NCI-H2029 treated with DMSO at 0.1 percent for 48 hours (cell line): ENCODE measurements around the gene SPPL3.
"Not testable (repeated sequence)": the region's sequence is repeated elsewhere in the genome, so short reads cannot be mapped to it uniquely, and the experiment has no call there.

Experiments
- DNase-seq: peaks from one replicate; lab custom pipeline; 2025; lab: John Stamatoyannopoulos, UW

Gene SPPL3

DNA sequence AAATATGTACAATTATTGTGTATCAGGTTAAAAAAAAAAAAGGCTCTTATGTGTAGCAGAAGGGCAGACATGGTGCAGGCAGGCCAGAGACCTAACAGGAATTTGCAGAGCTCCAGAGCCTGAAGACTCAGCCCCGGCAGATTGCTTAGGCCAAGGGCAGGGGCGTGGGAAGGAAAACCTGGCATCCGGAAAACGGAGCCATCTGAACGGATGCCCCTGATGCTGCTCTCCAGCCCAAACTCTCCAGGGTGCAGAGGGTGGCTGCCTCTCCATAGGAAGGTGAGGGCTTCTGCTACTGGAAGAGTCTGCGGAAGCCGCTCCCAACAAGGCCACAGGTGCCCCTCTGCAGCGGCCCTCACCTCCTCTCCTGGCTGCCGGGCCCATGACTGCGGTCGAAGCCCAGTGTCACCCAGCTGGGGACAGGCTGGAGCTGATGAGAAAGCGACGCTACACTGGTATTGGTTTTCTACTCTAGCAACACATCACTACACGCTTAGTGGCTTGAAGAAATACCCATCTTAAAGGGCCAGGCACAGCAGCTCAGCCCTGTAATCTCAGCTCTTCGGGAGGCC lies 159.2 kb downstream of the SPPL3 start:
- DNase-seq: no peak

DNA sequence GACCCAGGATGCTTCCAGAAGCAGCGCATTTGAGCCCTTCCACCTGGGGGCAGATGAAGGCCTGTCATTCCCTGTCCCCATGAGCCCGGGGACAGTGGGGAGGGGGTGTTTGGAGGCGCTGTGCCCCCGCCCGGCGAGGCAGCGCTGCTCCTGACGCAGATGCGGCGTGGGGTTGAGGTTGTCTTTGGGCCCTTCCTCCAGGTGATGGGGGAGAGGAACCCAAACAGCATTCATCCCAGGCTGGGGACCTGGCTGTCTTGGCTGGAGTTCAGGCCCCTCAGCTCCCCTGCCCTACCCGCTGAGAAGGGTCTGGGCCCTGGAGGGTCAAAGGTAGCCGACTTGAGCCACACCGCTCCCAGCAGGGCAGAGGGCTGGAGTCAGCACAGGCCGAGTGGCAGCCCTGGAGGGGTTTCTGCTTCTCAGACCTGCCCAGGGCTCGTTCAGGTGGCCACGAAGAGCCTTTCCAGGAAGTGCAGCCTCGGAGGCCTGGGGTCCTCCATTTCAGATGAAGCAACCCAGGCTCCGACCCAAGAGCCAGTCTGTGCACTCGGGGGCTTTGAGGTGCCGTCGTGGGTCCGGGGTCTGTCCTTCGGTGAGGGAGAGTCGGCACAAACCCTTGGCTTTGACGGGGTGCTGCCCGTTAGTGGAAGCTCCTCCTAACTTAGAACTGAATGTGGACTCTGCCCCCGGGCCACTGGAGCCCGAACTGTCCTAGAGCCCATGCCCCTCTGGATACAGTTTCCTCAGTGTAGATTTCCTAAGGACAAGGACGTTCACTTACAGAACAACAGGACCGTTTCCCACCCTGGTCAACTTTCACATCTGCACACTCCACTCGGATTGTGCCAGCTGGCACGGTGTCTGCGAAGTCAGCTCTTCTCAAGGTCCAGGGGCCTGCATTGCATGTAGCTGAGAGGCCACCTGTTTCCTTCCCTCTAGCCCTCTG lies 162.4 kb downstream of the SPPL3 start:
- DNase-seq: no peak

DNA sequence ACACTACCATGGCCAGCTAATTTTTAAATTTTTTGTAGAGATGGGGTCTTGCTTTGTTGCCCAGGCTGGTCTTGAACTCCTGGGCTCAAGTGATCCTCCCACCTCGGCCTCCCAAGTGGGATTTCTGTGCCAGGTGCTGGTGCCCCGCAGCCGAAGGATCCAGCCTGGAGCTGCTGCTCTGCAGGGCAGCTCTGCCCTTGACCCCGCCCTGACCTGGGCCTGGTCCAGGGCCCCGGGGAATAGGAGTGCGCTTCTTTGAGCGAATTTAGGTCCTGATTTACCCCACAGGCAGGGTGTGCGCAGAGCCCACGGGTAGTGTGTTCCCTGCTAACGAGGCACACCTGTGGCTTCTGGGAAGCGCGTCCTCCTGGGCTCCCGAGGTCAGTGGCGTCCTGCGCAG lies 163.3 kb downstream of the SPPL3 start:
- no peak for DNase-seq

DNA sequence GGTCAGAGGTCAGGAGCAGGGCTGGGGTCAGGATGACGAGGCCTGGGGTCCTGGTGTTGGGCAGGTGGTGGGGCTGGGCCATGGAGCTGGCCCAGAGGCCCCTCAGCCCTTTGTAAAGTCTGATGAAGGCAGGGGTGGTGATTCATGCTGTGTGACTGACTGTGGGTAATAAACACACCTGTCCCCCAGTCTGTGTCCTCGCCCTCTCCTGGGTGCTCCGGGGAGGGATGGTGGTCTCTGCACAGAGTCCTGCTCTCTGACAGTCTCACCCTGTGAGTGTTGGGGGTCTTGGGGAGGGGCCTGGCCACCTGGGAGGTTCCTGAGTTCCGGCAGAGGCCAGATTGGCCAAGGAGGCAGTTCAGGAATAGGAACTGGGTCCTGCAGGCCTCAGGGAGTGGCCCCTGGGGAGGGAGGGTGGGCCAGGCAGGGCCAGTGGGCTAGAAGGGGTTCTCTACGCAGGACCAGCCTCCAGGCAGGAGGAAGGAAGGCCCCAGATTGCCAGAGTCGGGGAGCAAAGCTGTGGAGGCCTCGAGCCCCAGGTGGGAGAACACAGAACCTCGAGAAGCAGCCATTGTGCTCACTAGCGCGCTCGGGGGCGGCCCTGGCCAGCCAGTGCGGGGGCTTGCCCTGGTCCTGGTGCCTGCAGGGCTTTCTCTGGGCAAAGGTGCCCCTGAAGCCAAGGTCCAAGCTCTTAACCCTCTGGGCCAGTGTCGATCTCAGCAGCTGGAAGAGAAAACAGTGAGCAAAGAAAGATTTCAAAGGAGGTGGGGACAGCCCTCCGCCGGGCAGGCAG lies 164.1 kb downstream of the SPPL3 start:
- no peak for DNase-seq

DNA sequence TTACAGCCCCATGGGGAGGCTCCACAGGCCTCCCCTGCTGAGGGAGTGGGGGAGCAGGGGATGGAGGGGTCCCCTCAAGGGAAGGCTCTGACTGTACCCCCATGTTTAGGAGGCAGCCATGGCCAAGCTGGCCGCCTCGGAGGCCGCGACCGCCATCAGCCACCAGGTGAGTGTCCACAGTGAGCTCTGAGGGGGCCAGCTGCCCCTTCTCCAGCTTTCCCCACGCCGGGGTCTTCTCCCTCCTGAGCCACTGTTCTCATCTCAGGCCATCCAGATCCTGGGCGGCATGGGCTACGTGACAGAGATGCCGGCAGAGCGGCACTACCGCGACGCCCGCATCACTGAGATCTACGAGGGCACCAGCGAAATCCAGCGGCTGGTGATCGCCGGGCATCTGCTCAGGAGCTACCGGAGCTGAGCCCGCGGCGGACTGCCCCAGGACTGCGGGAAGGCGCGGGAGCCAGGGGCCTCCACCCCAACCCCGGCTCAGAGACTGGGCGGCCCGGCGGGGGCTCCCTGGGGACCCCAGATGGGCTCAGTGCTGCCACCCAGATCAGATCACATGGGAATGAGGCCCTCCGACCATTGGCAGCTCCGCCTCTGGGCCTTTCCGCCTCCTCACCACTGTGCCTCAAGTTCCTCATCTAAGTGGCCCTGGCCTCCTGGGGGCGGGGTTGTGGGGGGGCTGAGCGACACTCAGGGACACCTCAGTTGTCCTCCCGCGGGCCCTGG lies 165.0 kb downstream of the SPPL3 start:
- DNase-seq: no peak

DNA sequence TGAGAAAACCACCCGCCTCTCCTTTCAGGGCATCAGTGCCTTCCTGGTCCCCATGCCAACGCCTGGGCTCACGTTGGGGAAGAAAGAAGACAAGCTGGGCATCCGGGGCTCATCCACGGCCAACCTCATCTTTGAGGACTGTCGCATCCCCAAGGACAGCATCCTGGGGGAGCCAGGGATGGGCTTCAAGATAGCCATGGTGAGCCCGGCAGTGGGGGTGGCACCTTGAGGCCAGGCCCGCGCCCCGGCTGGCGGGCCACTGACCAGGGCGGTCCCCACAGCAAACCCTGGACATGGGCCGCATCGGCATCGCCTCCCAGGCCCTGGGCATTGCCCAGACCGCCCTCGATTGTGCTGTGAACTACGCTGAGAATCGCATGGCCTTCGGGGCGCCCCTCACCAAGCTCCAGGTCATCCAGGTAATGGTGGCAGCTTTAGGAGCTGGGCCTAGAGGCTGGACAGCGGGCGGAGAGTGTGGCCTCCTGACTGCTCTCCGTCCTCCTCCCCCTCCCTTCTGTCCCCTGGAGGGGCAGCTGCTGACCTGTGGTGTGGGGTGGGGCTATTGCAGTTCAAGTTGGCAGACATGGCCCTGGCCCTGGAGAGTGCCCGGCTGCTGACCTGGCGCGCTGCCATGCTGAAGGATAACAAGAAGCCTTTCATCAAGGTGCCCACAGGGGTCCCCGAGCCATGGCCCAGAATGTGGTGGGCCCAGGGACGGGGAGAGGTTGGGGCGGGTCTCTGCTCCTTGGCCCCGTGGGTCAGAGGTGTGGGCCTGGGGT lies 165.7 kb downstream of the SPPL3 start:
- no peak for DNase-seq

DNA sequence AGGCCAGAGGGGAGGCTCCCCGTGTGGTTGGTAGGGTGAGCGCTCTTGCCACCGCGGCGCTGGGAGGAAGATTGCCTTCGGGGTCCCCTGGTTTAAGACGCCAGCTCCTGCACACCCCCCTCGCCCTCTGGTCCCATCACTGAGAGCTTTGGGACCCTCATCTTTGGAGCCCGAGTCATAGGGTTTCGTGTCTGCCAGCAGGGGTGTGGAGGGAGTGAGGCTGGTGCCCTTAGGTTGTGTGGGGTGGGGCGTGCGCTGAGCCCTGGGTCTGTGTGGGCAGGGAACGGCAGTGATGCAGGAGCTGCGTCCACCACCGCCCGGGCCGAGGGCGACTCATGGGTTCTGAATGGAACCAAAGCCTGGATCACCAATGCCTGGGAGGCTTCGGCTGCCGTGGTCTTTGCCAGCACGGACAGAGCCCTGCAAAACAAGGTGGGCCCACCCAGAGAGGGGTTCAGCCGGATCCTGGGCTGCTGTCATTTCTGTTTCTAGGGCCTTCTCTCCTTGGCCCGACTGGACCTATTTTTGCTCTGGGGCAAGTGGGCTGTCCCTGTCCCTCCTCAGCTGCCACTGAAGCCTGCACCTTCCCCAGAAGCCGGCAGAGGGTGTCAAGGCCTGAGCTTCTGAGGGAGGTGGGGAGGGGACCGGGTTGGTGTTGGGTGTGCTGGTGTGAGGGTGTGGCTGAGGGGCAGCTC lies 166.5 kb downstream of the SPPL3 start:
- DNase-seq: no peak

DNA sequence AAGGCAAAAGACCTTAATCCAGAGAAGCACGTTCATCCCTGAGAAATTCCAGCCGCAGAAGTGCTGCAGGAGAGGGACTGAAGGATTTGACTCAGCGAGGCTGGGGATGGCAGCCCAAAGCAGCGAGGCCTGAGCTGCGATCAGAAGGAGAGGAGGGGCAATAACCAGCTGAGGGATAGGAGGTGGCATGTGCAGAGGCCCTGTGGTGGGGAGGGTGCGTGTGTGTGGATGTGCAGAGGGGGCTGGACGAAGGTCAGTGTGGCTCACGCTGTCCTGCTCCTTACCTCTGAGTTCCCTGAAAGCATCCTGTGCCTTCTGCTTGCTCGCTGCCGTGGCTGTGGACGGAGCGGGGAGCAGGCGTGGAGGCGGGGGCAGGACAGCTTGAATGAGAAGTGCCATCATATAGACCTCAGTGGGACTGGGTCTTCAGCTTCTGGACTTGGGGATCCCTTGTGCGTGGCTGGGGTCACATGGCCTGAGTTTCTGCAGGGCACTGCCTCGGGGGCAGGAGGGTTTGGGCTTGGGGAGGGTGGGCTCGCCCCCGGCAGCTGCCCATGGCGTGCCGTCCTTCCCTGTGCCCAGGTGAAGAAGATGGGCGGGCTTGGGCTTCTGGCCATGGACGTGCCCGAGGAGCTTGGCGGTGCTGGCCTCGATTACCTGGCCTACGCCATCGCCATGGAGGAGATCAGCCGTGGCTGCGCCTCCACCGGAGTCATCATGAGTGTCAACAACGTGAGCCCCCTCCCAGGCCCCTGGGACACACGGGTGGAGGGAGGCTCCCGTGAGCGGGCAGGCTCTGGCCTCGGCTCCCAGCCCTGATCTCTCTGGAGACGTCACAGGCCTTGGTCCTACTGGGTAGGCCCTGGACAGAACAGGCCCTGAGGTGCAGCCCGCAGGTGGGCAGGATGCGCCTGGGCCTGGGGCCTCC lies 167.5 kb downstream of the SPPL3 start:
- no peak for DNase-seq

DNA sequence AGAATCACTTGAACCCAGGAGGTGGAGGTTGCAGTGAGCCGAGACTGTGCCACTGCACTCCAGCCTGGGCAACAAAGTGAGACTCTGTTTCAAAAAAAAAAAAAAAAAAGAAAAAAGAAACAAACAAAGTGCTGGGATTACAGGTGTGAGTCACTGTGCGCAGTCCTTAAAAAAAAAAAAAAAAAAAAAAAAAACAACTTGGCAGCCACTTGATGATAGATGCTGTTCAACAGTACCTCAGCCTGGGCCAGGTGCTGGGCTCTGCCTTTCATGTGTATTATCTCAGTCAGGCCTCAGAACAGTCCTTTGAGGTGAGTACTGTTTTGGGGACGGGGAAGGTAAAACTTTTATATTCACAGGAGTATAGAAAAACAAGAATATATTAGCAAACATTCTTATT lies 169.0 kb downstream of the SPPL3 start:
- DNase-seq: no peak

DNA sequence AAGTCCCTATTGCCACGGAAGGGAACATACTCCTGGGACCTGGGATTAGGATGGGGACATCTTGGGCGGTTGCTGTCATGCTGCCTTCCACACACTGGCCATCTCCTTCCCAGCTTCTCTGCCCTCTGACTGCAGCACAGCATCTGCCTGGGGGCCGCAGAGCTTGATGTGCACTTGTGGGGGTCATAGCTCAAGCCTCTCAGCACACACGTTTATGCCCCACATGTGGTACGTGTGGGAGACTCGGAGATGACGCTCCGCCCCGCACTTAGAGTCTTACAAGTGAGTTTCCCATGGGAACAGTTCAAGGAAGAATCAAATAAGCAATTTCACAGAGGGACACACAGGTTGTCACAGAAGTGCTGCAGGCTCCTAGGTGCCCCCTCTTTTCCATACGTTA lies 169.9 kb downstream of the SPPL3 start:
- no peak for DNase-seq

DNA sequence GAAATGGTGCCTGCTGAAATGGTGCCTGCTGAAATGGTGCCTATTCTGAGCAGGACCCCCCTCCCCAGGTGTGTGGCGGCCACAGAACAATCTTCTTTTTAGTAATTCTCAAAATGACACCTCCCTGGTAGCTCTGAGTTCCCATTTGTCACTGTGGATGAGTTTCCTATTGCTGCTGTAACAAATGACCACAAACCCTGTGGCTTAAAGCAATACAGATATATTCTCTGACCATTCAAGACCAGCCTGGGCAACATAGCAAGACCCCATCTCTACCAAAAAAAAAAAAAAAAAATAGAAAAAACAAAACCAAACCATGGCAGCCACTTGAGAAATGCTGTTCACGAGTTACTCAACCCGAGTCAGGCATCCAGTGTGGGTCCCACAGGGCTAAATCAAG lies 170.6 kb downstream of the SPPL3 start:
- no peak for DNase-seq

DNA sequence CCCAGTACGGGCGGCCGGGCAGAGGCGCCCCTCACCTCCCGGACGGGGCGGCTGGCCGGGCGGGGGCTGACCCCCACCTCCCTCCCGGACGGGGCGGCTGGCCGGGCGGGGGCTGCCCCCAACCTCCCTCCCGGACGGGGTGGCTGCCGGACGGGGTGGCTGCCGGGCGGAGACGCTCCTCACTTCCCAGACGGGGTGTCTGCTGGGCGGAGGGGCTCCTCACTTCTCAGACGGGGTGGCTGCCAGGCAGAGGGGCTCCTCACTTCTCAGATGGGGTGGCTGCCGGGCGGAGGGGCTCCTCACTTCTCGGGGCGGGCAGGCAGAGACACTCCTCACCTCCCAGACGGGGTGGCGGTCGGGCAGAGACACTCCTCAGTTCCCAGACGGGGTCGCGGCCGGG lies 172.0 kb downstream of the SPPL3 start:
- not testable (repeated sequence) for DNase-seq

DNA sequence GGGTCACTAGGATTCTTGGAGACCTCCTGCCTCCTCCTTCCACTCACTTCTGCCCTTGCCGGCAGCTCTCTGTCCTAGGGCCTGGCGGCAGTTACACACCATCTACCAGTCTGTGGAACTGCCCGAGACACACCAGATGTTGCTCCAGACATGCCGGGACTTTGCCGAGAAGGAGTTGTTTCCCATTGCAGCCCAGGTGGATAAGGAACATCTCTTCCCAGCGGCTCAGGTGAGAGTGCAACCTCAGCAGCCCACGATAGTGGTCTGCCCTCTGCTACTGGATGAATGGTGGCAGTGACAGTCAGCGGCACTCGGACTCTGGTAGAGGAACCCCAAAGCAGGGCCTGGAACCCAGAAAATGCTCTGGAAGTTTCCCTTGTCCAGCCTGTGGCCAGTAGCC lies 177.2 kb downstream of the SPPL3 start:
- no peak for DNase-seq

DNA sequence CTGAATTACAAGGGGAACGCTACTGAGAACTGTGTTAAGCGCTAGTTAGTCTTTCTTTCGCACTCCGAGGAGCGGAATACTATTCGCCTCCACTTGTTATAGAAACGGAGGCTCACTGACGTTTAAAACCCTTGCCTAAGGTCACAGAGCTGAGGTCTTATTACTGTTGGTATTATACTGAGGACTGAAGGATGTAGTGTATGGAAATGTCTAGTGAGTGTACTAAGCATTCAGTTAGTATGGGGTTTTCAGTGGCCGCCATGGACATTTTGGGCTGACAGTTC lies 177.7 kb downstream of the SPPL3 start:
- no peak for DNase-seq

DNA sequence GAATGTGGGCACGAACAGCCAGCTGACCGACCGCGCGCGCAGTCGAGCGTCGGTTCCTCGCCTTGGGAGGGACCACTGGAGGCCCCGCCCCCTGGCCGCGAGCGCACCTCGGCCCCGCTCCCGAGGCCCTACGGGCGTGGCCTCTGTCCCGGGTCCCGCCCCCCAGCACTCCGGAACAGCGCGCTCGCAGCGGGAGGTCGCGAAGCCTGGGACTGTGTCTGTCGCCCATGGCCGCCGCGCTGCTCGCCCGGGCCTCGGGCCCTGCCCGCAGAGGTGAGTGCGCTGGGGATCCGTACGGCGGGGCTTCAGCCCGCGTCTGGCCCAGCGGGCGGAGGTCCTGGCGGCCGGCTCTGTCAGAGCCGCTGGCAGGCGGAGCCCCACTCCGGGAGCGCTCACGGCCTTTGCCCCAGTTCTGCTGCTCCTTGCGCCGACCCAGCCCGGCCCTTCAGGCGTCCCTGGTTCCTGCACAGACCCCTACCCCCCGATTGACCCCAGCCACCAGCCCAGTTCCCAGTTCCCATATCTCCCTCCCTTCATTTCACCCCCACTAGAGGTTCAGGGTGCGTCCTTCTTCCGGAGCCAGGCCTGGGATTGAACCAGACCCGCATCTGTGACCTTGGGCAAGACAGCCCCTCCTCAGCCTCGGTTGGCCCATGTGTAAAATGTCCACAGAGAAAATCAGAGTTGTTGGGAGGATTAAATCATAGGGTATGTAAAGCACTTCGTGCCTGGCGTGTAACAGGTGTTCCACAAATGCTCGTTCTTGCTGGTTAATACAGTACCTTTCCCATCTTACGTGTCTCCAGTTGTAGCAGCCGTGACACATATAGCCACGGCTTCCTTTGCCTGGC lies 178.3 kb downstream of the SPPL3 start, which contains the start of gene ACADS:
Gene ACADS (plus strand): TSS at position 168 of the 851 bp plus-strand sequence. CDS start 60 bp downstream, at position 228.
- no peak for DNase-seq

DNA sequence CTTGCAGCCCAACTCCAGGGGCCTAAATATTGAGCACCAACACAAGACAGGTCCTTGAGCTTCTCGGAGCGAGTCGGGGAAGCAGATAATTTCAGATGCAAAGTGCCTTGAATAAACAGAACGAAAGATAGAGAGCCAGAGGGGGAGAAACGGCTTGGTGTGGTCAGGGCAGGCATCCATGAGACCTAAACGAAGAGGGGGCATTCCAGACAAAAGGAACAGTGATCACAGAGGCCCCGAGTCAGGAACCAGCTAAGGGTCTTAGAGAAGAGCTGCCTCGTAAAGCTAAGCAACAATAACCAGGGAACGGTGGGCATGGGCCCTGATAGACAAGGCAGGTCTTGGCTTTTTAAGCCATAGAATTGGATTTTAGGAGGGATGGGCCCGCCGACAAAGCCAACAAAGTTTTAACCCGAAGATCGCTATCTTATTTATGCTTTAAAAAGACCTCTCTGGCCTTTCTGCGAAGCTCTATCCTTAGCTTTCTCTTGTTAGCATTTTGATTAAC lies 179.0 kb downstream of the SPPL3 start:
- DNase-seq: no peak

DNA sequence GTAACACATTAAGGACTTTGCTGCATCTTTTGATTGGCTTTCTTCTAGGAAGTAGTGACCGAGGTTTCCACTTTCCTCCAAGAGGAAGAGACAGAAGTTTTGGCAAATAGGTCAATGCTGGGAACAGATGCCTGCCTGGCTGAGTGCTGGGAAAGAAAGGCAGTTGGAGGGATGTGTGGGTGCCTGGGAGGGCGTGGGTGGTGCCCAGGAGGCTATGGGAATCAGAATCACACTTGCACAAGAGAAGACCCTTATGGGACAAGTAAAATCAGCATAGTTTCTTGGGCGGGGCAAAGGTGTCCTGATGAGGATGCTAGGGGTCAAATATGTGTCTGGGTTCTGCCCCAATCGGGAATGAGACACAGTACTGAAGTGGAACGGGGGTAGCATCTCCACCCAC lies 179.4 kb downstream of the SPPL3 start:
- DNase-seq: no peak

DNA sequence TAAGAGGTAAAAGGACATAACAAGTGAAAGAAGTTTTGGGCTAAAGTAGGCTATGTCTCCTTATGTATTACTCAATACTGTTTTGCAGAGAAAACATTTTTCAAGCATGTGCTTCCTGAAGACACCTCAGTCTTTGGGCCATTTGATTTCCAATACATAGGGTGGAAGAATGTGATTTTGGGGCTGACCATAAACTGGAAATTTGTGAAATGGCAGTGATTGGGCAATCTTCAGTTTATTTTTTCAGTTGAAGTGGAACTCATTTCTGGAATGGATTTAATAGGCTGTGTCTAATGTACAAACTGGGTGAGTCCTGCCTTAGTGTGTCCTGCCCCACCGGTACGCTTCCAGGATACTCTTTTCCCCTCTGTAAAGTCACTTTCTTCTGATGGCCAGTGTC lies 181.4 kb downstream of the SPPL3 start:
- no peak for DNase-seq

DNA sequence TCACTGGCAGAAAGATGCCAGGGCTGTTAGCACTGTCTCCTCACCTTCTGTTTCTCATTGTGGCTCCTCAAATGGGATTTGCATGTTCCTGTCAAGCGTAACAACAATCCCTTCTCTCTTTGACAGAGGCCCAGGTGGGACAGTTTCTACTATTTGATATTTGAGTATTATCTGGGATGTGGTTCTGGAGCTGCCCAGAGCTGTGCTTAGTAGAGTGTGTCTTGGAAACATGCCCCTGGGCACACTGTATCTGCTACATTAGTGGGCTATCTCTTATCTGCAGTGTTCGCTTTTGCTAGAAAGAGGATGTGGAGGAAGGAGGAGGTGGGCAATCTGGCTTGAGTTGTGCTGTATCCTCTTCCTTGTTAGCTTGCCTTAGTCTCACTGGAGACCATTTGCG lies 182.3 kb downstream of the SPPL3 start:
- DNase-seq: no peak
